SK-N-MC (cell line): ENCODE results near the gene OR13D1.
A peak's percentile ranks its signal among the peaks of the same experiment; 100 is the strongest.
"Not testable (repeated sequence)": the region's sequence is repeated elsewhere in the genome, so short reads cannot be mapped to it uniquely, and the experiment has no call there.

Experiments used
- DNase-seq: peaks from one replicate; pipeline ENCODE4 v3.0.0-alpha.2; 2011; ENCODE audit warnings: low read depth, low spot score
- H3K27ac ChIP-seq: fragments of 200-600 bp; sonication (generic); 2 replicates; pipeline ENCODE4 v1.5.1; 2016; ENCODE audit warnings: mixed run types
- H3K36me3 ChIP-seq: fragments of 200-600 bp; sonication (generic); 2 replicates; pipeline ENCODE4 v1.6.1; 2017; ENCODE audit warnings: antibody characterized with exemption, low read length, mixed read lengths; ENCODE audit not compliant: insufficient read depth
- H3K4me3 ChIP-seq: fragments of 200-600 bp; sonication (generic); 2 replicates; pipeline ENCODE4 v1.5.1; 2016
- H3K9ac ChIP-seq: fragments of 200-600 bp; sonication (generic); 2 replicates; pipeline ENCODE4 v1.8.0; 2017; ENCODE audit warnings: mixed run types, mixed read lengths; ENCODE audit not compliant: insufficient read length
- H3K9me3 ChIP-seq: fragments of 200-600 bp; sonication (generic); 2 replicates; pipeline ENCODE4 v1.6.1; 2017; ENCODE audit warnings: low read depth, mild to moderate bottlenecking, antibody characterized with exemption, low read length, moderate library complexity, mixed read lengths
- EZH2 ChIP-seq: fragments of 200-600 bp; sonication (generic); IDR thresholded peaks from one replicate; pipeline ENCODE4 v1.6.1; 2017; ENCODE audit warnings: antibody characterized with exemption
- FOXP2 ChIP-seq: optimal IDR thresholded peaks from 2 replicates; pipeline ENCODE3; 2011; ENCODE audit warnings: mild to moderate bottlenecking, moderate library complexity; ENCODE audit not compliant: insufficient read depth; ENCODE audit errors: extremely low read length, control extremely low read depth
- POLR2AphosphoS5 ChIP-seq: IDR thresholded peaks from 2 replicates; pipeline ENCODE4 v1.6.1; 2012; ENCODE audit warnings: mild to moderate bottlenecking, low read depth, low read length, borderline replicate concordance

OR13D1 gene

DNA sequence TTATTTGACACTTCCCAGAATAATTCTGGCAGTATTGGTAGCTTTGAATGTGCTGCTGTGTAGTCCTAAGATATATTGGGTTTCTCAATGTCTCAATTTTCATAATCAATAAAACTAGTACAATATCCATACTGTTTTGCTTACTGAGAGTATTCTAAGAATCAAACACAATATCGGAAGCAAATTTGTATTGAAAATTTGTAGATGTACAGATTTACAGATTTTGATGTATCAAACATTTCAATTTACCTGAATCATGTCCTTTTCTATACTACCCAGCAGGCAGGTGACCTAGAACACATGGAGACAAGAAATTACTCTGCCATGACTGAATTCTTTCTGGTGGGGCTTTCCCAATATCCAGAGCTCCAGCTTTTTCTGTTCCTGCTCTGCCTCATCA lies at the start of gene OR13D1:
Gene OR13D1, plus strand, starts transcription at position 301 of the 400 bp plus-strand sequence. Its CDS starts 0 bp downstream, at position 301.
- TF ChIP-seq EZH2 (no peak), POLR2AphosphoS5 (no peak), FOXP2 (no peak)
- Histone ChIP-seq H3K36me3 (no peaks in the 10 kb centered on the region), H3K4me3 (no peak within 1 kb of the TSS), H3K9me3 (no peaks in the 10 kb centered on the region), H3K9ac (no peak within 1 kb of the TSS), H3K27ac (no peak within 1 kb of the TSS)
- no peak for DNase-seq

GRCh38 chr9:104658496-104659195 lies 35.7 kb upstream of the OR13D1 start:
- Histone ChIP-seq H3K9ac (no peak overlapping the region), H3K9me3 (no peaks in the 10 kb centered on the region), H3K36me3 (no peaks in the 10 kb centered on the region), H3K4me3 (no peak overlapping the region), H3K27ac (no peak overlapping the region)
- DNase-seq, result no peak
- no peak for TF ChIP-seq EZH2
- TF ChIP-seq POLR2AphosphoS5, result no peak
- TF ChIP-seq FOXP2, result no peak

GRCh38 chr9:104675611-104676010 lies 18.7 kb upstream of the OR13D1 start:
- Histone ChIP-seq H3K36me3 (no peaks in the 10 kb centered on the region), H3K27ac (no peak overlapping the region), H3K4me3 (no peak overlapping the region), H3K9ac (no peak overlapping the region), H3K9me3 (no peaks in the 10 kb centered on the region)
- no peak for DNase-seq
- TF ChIP-seq EZH2 (no peak), FOXP2 (no peak), POLR2AphosphoS5 (no peak)

DNA sequence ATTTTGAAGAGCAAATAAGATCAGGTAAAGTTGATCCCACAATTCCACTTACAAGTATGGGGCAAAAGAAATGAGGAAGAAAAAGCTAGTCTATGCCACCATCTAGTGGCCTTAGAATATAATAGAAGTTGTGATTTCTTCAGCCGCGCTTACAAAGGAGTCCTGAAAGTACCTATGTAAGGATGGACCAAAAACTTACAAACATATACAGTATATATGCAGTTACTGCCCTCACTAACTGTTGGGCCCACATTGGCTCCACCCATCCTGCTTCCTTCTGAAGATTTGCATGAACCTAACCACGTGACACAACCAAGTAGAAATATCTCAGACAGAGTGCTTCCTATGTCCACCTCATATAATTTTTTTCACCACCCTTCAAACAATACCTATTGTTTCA lies 11.7 kb upstream of the OR13D1 start:
- H3K9ac ChIP-seq, result no peak overlapping the region
- H3K9me3 ChIP-seq, result no peaks in the 10 kb centered on the region
- no peak overlapping the region for H3K4me3 ChIP-seq
- peak; percentile 52 for DNase-seq
- no peak overlapping the region for H3K27ac ChIP-seq
- TF ChIP-seq EZH2 (no peak), FOXP2 (no peak), POLR2AphosphoS5 (no peak)
- no peaks in the 10 kb centered on the region for H3K36me3 ChIP-seq

DNA sequence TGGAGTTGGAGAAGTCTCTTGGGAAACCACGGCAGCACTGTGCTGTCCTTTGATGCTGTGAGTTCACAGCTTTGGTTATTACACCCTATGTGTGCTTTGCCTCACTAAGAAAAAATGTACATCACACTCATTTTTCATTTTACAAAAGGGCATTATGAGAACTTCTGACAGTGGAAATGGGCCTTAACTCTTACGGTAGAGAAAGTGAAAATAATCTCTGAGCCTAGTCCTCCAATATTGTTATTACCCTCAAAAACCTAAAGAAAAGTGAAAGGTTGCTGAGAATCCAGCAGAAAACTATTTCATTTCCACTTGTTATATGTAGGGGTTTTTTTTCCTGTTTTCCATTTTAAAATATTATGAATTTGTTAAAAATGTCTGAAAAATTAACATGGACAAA lies 8.2 kb upstream of the OR13D1 start:
- H3K4me3 ChIP-seq, result no peak overlapping the region
- no peak overlapping the region for H3K27ac ChIP-seq
- no peak for DNase-seq
- H3K9me3 ChIP-seq, result no peaks in the 10 kb centered on the region
- H3K9ac ChIP-seq, result no peak overlapping the region
- no peak for TF ChIP-seq EZH2
- TF ChIP-seq POLR2AphosphoS5, result no peak
- no peak for TF ChIP-seq FOXP2
- H3K36me3 ChIP-seq, result no peaks in the 10 kb centered on the region

- DNase-seq, result no peak
- TF ChIP-seq POLR2AphosphoS5 (no peak), EZH2 (no peak), FOXP2 (no peak)
- Histone ChIP-seq H3K9me3 (no peaks in the 10 kb centered on the region), H3K27ac (no peak overlapping the region), H3K9ac (no peak overlapping the region), H3K36me3 (no peaks in the 10 kb centered on the region), H3K4me3 (no peak overlapping the region)
Observed at GRCh38 chr9:104700306-104700705, 6.0 kb downstream of the OR13D1 start.

- not testable (repeated sequence) for DNase-seq, H3K4me3 ChIP-seq, H3K27ac ChIP-seq, H3K9me3 ChIP-seq, H3K9ac ChIP-seq, H3K36me3 ChIP-seq
Observed at GRCh38 chr9:104708737-104709136, 14.4 kb downstream of the OR13D1 start.

DNA sequence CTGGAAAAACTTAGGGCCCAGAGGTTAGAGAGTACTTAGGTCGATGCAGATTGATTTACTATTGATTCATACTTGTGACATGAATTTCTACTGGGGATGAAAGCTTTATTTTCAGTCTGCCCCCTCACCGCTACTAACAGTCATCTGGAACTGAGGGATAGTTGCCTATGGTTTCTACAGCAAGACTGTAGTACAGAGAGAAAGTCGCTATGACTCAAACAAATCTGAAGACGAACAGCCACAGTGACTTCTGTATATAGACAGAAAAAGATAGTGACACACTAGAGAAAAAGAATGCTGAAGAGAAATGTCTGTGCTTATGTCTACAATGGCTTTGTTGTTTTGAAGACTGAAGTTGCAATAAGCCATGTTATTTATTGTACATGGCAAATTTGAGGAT lies 17.3 kb downstream of the OR13D1 start:
- no peaks in the 10 kb centered on the region for H3K36me3 ChIP-seq
- no peaks in the 10 kb centered on the region for H3K9me3 ChIP-seq
- no peak for DNase-seq
- no peak overlapping the region for H3K4me3 ChIP-seq
- no peak overlapping the region for H3K27ac ChIP-seq
- no peak for TF ChIP-seq EZH2
- TF ChIP-seq FOXP2, result no peak
- no peak for TF ChIP-seq POLR2AphosphoS5
- H3K9ac ChIP-seq, result no peak overlapping the region

DNA sequence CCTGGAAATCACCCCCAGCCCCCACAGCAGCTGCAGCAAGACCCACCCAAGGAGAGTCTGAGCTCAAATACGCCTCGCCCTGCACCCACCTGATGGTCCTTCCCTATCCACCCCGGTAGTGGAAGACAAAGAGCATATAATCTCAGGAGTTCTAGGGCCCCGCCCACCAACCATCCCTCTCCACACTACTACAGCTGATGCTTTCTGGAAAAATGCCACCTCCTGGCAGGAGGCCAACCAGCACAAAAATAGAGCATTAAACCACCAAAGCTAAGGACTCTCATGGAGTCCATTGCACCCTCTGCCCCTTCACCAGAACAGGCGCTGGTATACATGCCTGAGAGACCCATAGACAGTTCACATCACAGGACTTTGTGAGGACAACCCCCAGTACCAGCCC lies 30.7 kb downstream of the OR13D1 start:
- Histone ChIP-seq H3K27ac (no peak overlapping the region), H3K9me3 (no peaks in the 10 kb centered on the region), H3K9ac (no peak overlapping the region), H3K36me3 (no peaks in the 10 kb centered on the region), H3K4me3 (no peak overlapping the region)
- TF ChIP-seq EZH2 (no peak), FOXP2 (no peak), POLR2AphosphoS5 (no peak)
- no peak for DNase-seq
